ENCODE data around the gene WIPF3.

- TF ChIP-seq, protein P1, sequence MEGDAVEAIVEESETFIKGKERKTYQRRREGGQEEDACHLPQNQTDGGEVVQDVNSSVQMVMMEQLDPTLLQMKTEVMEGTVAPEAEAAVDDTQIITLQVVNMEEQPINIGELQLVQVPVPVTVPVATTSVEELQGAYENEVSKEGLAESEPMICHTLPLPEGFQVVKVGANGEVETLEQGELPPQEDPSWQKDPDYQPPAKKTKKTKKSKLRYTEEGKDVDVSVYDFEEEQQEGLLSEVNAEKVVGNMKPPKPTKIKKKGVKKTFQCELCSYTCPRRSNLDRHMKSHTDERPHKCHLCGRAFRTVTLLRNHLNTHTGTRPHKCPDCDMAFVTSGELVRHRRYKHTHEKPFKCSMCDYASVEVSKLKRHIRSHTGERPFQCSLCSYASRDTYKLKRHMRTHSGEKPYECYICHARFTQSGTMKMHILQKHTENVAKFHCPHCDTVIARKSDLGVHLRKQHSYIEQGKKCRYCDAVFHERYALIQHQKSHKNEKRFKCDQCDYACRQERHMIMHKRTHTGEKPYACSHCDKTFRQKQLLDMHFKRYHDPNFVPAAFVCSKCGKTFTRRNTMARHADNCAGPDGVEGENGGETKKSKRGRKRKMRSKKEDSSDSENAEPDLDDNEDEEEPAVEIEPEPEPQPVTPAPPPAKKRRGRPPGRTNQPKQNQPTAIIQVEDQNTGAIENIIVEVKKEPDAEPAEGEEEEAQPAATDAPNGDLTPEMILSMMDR (IDR thresholded peaks at IDR 0.05): no peak
- TF ChIP-seq POLR2A (IDR thresholded peaks at IDR 0.05): no peak
- no peak for TF ChIP-seq POLR2AphosphoS5 (IDR thresholded peaks at IDR 0.05)
- no peak for TF ChIP-seq EP300 (IDR thresholded peaks at IDR 0.05)
Observed at GRCh38 chr7:29918850-29919249, 112.5 kb downstream of the WIPF3 start.

Data from stomach (tissue), 4 donors.